GM21447 (cell line): Measurements from ENCODE around the gene NTRK2.

Experiments used
- ATAC-seq: cut with Tn5 transposase; IDR thresholded peaks from one replicate; pipeline ENCODE4 v1.9.1; 2021; ENCODE audit not compliant: unreplicated experiment

Gene NTRK2

GRCh38 chr9:84669288-84670137 lies at the start of gene NTRK2:
TSS of gene NTRK2 (plus strand) at chr9:84669729. CDS start at chr9:84670749, 1,020 bp downstream.
- no peak for ATAC-seq

- no peak for ATAC-seq
Observed at GRCh38 chr9:84620338-84620737, 49.2 kb upstream of the NTRK2 start.

- no peak for ATAC-seq
Observed at GRCh38 chr9:84621811-84622210, 47.7 kb upstream of the NTRK2 start.

- no peak for ATAC-seq
Observed at GRCh38 chr9:84622981-84623380, 46.5 kb upstream of the NTRK2 start.

- ATAC-seq = no peak
Observed at GRCh38 chr9:84636436-84636835, 33.1 kb upstream of the NTRK2 start.

GRCh38 chr9:84642553-84643141 lies 26.9 kb upstream of the NTRK2 start:
- no peak for ATAC-seq

- ATAC-seq = no peak
Observed at GRCh38 chr9:84647699-84648098, 21.8 kb upstream of the NTRK2 start.

GRCh38 chr9:84652496-84653120 lies 16.9 kb upstream of the NTRK2 start:
- no peak for ATAC-seq

GRCh38 chr9:84655447-84655846 lies 14.1 kb upstream of the NTRK2 start:
- no peak for ATAC-seq

GRCh38 chr9:84659313-84659712 lies 10.2 kb upstream of the NTRK2 start:
- ATAC-seq = no peak

GRCh38 chr9:84659773-84660172 lies 9.8 kb upstream of the NTRK2 start:
- ATAC-seq = no peak

GRCh38 chr9:84667571-84668195 lies 1.8 kb upstream of the NTRK2 start:
- ATAC-seq = peak; percentile 23

- ATAC-seq = peak; percentile 53
Observed at GRCh38 chr9:84668196-84669012, 1.1 kb upstream of the NTRK2 start.

GRCh38 chr9:84669013-84669287 lies 579 bp upstream of the NTRK2 start:
- ATAC-seq = no peak

GRCh38 chr9:84670138-84671041 lies 861 bp downstream of the NTRK2 start:
- no peak for ATAC-seq

- no peak for ATAC-seq
Observed at GRCh38 chr9:84671586-84672521, 2.3 kb downstream of the NTRK2 start.

- no peak for ATAC-seq
Observed at GRCh38 chr9:84673806-84674205, 4.3 kb downstream of the NTRK2 start.

- no peak for ATAC-seq
Observed at GRCh38 chr9:84677080-84677479, 7.6 kb downstream of the NTRK2 start.

- no peak for ATAC-seq
Observed at GRCh38 chr9:84679571-84679970, 10.0 kb downstream of the NTRK2 start.
